ENCODE data around the gene NACC1.
"Not testable (repeated sequence)": the region's sequence is repeated elsewhere in the genome, so short reads cannot be mapped to it uniquely, and the experiment has no call there.

Gene NACC1

DNA sequence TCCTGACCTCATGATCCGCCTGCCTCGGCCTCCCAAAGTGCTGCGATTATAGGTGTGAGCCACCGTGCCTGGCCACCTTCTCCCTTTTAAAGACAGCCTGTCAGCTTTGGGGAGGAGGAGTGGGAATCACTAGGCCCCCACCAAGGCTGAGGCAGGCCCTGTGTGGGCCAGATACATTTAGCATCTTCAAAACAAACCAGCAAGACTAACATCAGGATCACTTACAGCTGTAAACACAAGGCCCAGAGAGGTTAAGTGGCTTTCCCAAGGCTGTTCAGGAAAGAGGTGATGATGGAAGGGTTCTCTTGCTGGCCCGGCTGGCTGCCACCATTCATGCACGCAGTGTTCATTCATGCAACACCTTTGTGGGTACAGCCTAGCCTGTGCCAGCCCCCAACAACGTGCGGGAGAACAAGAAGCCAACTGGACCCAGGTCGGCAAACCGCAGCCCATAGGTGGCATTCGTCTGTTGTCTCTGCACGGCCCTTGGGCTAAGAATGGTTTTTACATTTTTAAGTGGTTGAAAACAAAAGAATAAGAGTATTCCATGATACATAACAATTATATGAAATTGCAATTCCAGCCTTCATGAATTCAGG is 55.2 kb downstream of the NACC1 start:
- Histone ChIP-seq H3K4me3 (no peak overlapping the region), H3K27ac (peak overlapping the region; percentile 86 to 94)
- TF ChIP-seq, protein P1, sequence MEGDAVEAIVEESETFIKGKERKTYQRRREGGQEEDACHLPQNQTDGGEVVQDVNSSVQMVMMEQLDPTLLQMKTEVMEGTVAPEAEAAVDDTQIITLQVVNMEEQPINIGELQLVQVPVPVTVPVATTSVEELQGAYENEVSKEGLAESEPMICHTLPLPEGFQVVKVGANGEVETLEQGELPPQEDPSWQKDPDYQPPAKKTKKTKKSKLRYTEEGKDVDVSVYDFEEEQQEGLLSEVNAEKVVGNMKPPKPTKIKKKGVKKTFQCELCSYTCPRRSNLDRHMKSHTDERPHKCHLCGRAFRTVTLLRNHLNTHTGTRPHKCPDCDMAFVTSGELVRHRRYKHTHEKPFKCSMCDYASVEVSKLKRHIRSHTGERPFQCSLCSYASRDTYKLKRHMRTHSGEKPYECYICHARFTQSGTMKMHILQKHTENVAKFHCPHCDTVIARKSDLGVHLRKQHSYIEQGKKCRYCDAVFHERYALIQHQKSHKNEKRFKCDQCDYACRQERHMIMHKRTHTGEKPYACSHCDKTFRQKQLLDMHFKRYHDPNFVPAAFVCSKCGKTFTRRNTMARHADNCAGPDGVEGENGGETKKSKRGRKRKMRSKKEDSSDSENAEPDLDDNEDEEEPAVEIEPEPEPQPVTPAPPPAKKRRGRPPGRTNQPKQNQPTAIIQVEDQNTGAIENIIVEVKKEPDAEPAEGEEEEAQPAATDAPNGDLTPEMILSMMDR (IDR thresholded peaks at IDR 0.05), result no peak
- no peak for DNase-seq (ENCODE audit: low spot score)

DNA sequence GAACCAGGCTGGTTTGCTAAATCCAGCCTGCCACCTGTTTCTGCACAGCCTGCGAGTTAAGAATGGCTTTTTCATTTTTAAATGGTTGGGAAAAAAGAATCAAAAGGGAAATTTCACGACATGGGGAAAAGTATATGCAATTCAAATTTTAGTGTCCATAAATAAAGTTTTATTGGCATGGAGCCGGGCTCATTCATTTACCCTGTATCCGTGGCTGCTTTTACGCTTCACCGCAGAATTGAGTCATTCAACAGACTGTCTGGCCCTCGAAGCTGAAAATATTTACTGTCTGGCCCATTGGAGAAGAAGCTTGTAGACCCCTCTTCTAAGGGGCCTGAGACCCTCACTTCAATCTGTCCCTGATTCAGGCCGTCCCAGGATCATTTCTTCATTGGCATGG is 58.3 kb downstream of the NACC1 start:
- DNase-seq (ENCODE audit: low spot score), result no peak
- TF ChIP-seq, protein P1 (IDR thresholded peaks at IDR 0.05), result no peak
- Histone ChIP-seq H3K27ac (no peak overlapping the region), H3K4me3 (no peak overlapping the region)

DNA sequence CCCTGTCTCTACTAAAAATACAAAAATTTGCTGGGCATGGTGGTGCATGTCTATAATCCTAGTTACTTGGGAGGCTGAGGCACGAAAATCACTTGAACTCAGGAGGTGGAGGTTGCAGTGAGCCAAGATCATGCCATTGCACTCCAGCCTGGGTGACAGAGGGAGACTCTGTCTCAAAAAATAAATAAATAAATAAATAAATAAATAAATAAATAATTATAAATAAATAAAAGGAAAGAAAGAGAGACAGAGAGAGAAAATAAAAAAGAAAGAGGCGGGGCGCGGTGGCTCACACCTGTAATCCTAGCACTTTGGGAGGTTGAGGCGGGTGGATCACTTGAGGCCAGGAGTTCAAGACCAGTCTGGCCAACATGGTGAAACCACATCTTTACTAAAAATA is 59.5 kb downstream of the NACC1 start:
- not testable (repeated sequence) for H3K27ac ChIP-seq; H3K4me3 ChIP-seq; DNase-seq (ENCODE audit: low spot score)

DNA sequence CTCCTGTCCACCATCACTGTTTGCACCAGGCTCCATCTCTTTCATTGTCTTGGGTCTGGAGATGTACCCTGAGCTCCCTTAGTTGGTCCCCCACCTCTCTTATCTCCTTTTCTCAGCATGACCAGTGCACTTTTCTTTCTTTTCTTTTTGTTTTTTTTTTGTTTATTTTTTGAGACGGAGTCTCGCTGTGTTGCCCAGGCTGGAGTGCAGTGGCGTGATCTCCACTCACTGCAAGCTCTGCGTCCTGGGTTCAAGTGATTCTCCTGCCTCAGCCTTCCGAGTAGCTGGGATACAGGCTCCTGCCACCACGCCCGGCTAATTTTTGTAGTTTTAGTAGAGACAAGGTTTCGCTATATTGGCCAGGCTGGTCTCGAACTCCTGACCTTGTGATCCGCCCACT is 60.2 kb downstream of the NACC1 start:
- H3K4me3 ChIP-seq; DNase-seq (ENCODE audit: low spot score); H3K27ac ChIP-seq: not testable (repeated sequence)

DNA sequence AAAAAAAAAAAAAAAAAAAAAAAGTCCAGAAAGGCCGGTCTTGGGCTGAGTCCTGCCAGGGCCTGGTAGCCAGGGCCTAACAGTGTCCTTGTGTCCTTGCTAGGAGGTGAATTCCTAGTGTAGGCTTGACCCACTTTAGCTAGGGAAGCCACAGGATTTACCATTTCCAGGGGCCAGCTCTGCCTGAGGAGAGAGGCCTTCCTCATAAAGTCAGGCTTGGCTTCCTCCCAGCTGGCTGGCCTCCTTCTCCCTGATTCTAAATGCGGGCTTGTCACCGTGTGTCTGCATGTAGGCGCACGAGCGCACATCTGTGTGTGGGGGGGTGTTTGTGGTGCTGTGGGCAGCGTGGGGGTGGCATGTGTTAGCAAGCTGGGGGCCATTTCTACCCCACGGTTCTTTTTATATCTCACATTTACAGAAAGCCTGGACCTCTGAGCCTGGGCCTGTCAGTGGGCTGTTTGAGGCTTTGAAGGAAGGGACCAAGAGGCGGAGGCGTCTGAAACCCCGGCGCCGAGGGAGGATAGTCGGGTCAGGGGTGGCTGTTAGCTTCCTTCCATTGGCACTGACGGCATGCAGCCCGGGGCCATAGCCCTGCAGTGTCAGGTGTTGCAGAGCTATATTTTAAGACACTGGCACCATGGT is 63.8 kb downstream of the NACC1 start:
- no peak for DNase-seq (ENCODE audit: low spot score)
- Histone ChIP-seq H3K4me3 (no peak overlapping the region), H3K27ac (peak overlapping the region in 1 of 2 donors; percentile 49)
- TF ChIP-seq, protein P1 (IDR thresholded peaks at IDR 0.05), result no peak

DNA sequence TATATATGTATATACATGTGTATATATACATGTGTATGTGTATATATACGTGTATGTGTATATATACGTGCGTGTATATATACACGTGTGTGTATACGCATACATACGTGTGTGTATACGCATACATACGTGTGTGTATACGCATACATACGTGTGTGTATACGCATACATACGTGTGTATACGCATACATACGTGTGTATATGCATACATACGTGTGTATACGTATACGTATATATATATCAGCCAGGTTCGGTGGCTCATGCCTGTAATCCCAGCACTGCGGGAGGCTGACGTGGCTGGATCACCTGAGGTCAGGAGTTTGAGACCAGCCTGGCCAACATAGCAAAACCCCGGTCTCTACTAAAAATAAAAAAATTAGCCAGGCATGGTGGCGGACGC is 66.9 kb downstream of the NACC1 start:
- not testable (repeated sequence) for H3K27ac ChIP-seq; H3K4me3 ChIP-seq; DNase-seq (ENCODE audit: low spot score)

DNA sequence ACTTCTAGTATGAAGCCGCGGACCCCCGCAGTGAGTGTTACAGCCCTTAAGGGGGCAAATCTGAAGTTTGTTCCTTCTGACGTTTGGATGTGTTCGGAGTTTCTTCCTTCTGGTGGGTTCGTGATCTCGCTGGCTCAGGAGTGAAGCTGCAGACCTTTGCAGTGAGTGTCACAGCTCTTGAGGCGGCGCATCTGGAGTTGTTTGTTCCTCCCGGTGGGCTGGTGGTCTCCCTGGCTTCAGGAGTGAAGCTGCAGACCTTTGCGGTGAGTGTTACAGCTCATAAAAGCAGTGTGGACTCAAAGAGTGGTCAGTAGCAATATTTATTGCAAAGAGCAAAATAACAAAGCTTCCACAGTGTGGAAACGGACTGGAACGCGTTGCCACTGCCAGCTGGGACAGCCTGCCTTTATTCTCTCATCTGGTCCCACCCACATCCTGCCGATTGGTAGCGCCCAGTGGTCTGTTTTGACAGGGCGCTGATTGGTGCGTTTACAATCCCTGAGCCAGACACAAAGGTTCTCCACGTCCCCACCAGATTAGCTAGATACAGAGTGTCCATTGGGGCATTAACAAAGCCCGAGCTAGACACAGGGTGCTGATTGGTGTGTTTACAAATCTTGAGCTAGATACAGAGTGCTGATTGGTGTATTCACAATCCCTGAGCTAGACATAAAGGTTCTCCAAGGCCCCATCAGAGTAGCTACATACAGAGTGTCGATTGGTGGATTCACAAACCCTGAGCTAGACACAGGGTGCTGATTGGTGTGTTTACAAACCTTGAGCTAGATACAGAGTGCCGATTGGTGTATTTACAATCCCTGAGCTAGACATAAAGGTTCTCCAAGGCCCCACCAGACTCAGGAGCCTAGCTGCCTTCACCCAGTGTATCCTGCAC is 67.9 kb downstream of the NACC1 start:
- H3K4me3 ChIP-seq; H3K27ac ChIP-seq; DNase-seq (ENCODE audit: low spot score): not testable (repeated sequence)

DNA sequence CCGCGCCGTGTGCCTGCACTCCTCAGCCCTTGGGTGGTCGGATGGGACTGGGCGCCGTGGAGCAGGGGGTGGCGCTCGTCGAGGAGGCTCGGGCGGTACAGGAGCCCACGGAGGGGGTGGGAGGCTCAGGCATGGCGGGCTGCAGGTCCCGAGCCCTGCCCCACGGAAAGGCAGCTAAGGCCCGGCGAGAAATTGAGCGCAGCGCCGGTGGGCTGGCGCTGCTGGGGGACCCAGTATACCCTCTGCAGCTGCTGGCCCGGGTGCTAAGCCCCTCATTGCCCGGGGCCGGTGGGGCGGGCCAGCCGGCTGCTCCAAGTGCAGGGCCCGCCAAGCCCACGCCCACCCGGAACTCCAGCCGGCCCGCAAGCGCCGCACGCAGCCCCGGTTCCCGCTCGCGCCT is 68.6 kb downstream of the NACC1 start:
- not testable (repeated sequence) for DNase-seq (ENCODE audit: low spot score); H3K4me3 ChIP-seq; H3K27ac ChIP-seq

DNA sequence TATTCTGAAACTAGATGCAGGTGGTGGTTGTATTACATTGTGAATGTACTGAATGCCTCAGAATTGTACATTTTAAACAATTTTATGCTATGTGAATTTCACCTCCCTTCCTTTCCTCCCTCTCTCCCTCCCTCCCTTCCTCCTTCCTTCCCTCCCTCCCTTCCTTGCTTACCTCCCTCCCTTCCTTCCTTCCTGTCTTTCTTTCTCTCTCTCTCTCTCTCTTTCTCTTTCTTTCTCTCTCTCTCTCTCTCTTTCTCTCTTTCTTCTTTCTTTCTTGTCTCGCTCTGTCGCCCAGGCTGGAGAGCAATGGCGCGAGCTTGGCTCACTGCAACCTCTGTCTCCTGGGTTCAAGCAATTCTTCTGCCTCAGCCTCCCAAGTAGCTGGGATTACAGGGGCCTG is 69.4 kb downstream of the NACC1 start:
- Histone ChIP-seq H3K27ac (no peak overlapping the region), H3K4me3 (no peak overlapping the region)
- TF ChIP-seq, protein P1 (IDR thresholded peaks at IDR 0.05), result no peak
- no peak for DNase-seq (ENCODE audit: low spot score)
